ENCODE results near the gene CCDC157.

GRCh38 chr22:30317778-30318177, 39.0 kb upstream of the CCDC157 start:
- TF ChIP-seq FOXM1 (IDR thresholded peaks at IDR 0.05; ENCODE audit: low read depth) (no peak), FOXM1 (CRISPR knock-in tag; IDR thresholded peaks at IDR 0.05; ENCODE audit: low read depth) (no peak), KDM1A (IDR thresholded peaks at IDR 0.05) (no peak), MAFF (IDR thresholded peaks at IDR 0.05; ENCODE audit: low read length) (no peak), EP300 (IDR thresholded peaks at IDR 0.05; ENCODE audit: low read length) (no peak), HNRNPUL1 (IDR thresholded peaks at IDR 0.05; ENCODE audit: low read length) (no peak)
